Neural progenitor cell (in vitro differentiated cells): ENCODE results near the gene TMEM269. TPM values are rescaled to one million over a fixed set of nuclear protein-coding genes. Genes with fewer than 3 reads are reported as not detected.

Experiments used
- DNase-seq: peaks from one replicate; pipeline ENCODE4 v3.0.0-alpha.2; 2016; ENCODE audit warnings: low spot score
- H2AFZ ChIP-seq: fragments of 200-600 bp; sonication (generic); replicated peaks from 2 replicates; pipeline ENCODE4 v1.6.1; 2016; ENCODE audit warnings: antibody characterized with exemption
- H3F3A ChIP-seq: fragments of 200-600 bp; sonication (generic); 2 replicates; pipeline ENCODE4 v1.6.1; 2016; ENCODE audit warnings: antibody characterized with exemption, low read depth
- H3K27ac ChIP-seq: fragments of 200-600 bp; sonication (generic); 2 replicates; pipeline ENCODE4 v1.5.1; 2016; ENCODE audit warnings: mild to moderate bottlenecking
- H3K27me3 ChIP-seq: fragments of 200-600 bp; sonication (generic); 2 replicates; pipeline ENCODE4 v1.6.1; 2016; ENCODE audit warnings: mild to moderate bottlenecking, moderate library complexity
- H3K36me3 ChIP-seq: fragments of 200-600 bp; sonication (generic); 2 replicates; pipeline ENCODE4 v1.5.1; 2016
- H3K4me1 ChIP-seq: fragments of 200-600 bp; sonication (generic); 2 replicates; pipeline ENCODE4 v1.6.1; 2016; ENCODE audit warnings: mixed run types
- H3K4me2 ChIP-seq: fragments of 200-600 bp; sonication (generic); 2 replicates; pipeline ENCODE4 v1.6.1; 2016
- H3K4me3 ChIP-seq: fragments of 200-600 bp; sonication (generic); 2 replicates; pipeline ENCODE4 v1.5.1; 2016
- H3K79me2 ChIP-seq: fragments of 200-600 bp; sonication (generic); 2 replicates; pipeline ENCODE4 v1.6.1; 2016; ENCODE audit warnings: low read depth
- H3K9ac ChIP-seq: fragments of 200-600 bp; sonication (generic); 2 replicates; pipeline ENCODE4 v1.6.1; 2016
- H3K9me3 ChIP-seq: fragments of 200-600 bp; sonication (generic); 2 replicates; pipeline ENCODE4 v1.5.1; 2016; ENCODE audit warnings: low read depth
- H4K20me1 ChIP-seq: fragments of 200-600 bp; sonication (generic); 2 replicates; pipeline ENCODE4 v1.6.1; 2016; ENCODE audit warnings: low read depth
- H3K27ac Mint-ChIP-seq: 3 replicates; pipeline ENCODE4 v1.8.0; 2021; ENCODE audit warnings: mixed read lengths
- H3K27me3 Mint-ChIP-seq: 2 replicates; pipeline ENCODE4 v1.8.0; 2022; ENCODE audit warnings: low read depth, mild to moderate bottlenecking, inconsistent platforms, moderate library complexity, mixed read lengths; ENCODE audit not compliant: insufficient read depth
- H3K36me3 Mint-ChIP-seq: 3 replicates; pipeline ENCODE4 v1.8.0; 2021; ENCODE audit warnings: mixed read lengths
- H3K4me1 Mint-ChIP-seq: 3 replicates; pipeline ENCODE4 v1.8.0; 2021; ENCODE audit warnings: mixed read lengths
- H3K4me3 Mint-ChIP-seq: 3 replicates; pipeline ENCODE4 v1.8.0; 2021; ENCODE audit warnings: mild to moderate bottlenecking, moderate library complexity, mixed read lengths
- H3K9me3 Mint-ChIP-seq: 3 replicates; pipeline ENCODE4 v1.8.0; 2020; ENCODE audit warnings: mixed read lengths
- EZH2 ChIP-seq: fragments of 200-600 bp; sonication (generic); IDR thresholded peaks from 2 replicates; pipeline ENCODE4 v1.6.1; 2017; ENCODE audit warnings: antibody characterized with exemption, mild to moderate bottlenecking, moderate library complexity
- EZH2phosphoT487 ChIP-seq: fragments of 200-600 bp; sonication (generic); IDR thresholded peaks from 2 replicates; pipeline ENCODE4 v1.6.1; 2017; ENCODE audit warnings: antibody characterized with exemption
- total RNA-seq: library from RNA; depleted of rRNA; stranded (reverse); fragments of >200 nt; gene quantifications from 2 replicates; pipeline ENCODE4 v1.2.3, GENCODE V29; 2015; ENCODE audit warnings: low replicate concordance
- TF ChIP-seq, protein P1 (sequence below): fragments of 200-600 bp; sonication (generic); IDR thresholded peaks from 2 replicates; pipeline ENCODE4 v1.5.1; 2017; ENCODE audit warnings: antibody characterized with exemption, mild to moderate bottlenecking

TMEM269 gene
- total RNA-seq, 1 donor from 2014 or later, result 0.47 TPM

DNA sequence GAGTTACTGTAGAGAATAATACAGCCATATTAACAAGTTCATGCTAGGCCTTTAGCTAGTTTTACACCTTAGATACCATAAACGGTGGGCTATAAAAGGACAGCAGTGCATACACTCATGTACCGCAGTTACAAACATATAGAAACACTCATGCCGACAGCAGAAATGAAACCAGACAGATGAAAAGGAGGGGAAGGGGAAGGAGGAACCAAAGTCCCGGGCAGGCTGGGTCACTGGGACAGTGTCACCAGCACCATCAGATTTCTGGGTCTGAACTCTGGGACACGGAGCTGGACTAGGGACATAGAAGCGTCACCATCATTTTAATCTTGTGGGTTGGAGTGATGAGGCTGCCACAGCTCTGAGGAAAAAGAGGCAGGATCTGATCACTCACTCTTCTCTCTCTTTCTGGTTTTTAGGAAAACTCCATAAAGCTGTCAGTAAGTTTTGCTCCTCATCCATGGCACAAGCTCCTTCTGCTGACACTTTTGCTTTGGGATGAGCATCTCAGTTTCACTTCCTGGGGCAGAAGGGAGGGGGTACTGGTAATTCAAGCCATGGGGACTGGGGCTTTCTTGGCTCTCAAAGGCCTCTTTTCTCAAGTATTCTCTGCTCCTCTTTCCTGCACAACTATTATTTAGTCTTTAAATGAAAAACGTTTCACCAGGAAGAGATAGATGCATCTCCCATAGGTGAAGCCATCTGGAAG is 53.8 kb downstream of the TMEM269 start:
- no peak for DNase-seq
- Histone ChIP-seq H3K27me3 (no peaks in the 10 kb centered on the region), H3K4me3 (no peak overlapping the region), H3F3A (no peaks in the 10 kb centered on the region), H3K36me3 (no peaks in the 10 kb centered on the region), H3K27ac (no peak overlapping the region), H3K9me3 (no peaks in the 10 kb centered on the region), H2AFZ (no peak overlapping the region), H3K4me1 (no peaks in the 10 kb centered on the region), H3K79me2 (no peaks in the 10 kb centered on the region), H3K4me2 (no peak overlapping the region), H3K9ac (no peak overlapping the region), H4K20me1 (no peaks in the 10 kb centered on the region)
- Mint-ChIP-seq H3K4me3 (no peak overlapping the region), H3K27ac (no peak overlapping the region), H3K27me3 (peaks cover 6% of the 10 kb centered on the region), H3K36me3 (peaks cover 5% of the 10 kb centered on the region), H3K9me3 (no peaks in the 10 kb centered on the region), H3K4me1 (peaks cover 2% of the 10 kb centered on the region)
- TF ChIP-seq, protein P1, sequence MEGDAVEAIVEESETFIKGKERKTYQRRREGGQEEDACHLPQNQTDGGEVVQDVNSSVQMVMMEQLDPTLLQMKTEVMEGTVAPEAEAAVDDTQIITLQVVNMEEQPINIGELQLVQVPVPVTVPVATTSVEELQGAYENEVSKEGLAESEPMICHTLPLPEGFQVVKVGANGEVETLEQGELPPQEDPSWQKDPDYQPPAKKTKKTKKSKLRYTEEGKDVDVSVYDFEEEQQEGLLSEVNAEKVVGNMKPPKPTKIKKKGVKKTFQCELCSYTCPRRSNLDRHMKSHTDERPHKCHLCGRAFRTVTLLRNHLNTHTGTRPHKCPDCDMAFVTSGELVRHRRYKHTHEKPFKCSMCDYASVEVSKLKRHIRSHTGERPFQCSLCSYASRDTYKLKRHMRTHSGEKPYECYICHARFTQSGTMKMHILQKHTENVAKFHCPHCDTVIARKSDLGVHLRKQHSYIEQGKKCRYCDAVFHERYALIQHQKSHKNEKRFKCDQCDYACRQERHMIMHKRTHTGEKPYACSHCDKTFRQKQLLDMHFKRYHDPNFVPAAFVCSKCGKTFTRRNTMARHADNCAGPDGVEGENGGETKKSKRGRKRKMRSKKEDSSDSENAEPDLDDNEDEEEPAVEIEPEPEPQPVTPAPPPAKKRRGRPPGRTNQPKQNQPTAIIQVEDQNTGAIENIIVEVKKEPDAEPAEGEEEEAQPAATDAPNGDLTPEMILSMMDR, result no peak
- no peak for TF ChIP-seq EZH2phosphoT487
- no peak for TF ChIP-seq EZH2

- H3K27ac Mint-ChIP-seq, result no peak overlapping the region
- peaks cover 4% of the 10 kb centered on the region for H3K27me3 Mint-ChIP-seq
- TF ChIP-seq, protein P1, result no peak
- TF ChIP-seq EZH2phosphoT487 (no peak), EZH2 (no peak)
- Histone ChIP-seq H3K4me1 (no peaks in the 10 kb centered on the region), H3K27ac (no peak overlapping the region), H3K36me3 (no peaks in the 10 kb centered on the region), H3K79me2 (no peaks in the 10 kb centered on the region), H3K4me3 (no peak overlapping the region), H3F3A (peaks cover 12% of the 10 kb centered on the region), H3K27me3 (no peaks in the 10 kb centered on the region), H4K20me1 (no peaks in the 10 kb centered on the region), H3K9ac (no peak overlapping the region), H3K4me2 (no peak overlapping the region), H2AFZ (no peak overlapping the region), H3K9me3 (no peaks in the 10 kb centered on the region)
- DNase-seq, result no peak
- H3K4me3 Mint-ChIP-seq, result no peak overlapping the region
- H3K4me1 Mint-ChIP-seq, result peaks cover 2% of the 10 kb centered on the region
- H3K36me3 Mint-ChIP-seq, result peaks cover 5% of the 10 kb centered on the region
- no peaks in the 10 kb centered on the region for H3K9me3 Mint-ChIP-seq
These were observed 56.2 kb downstream of the TMEM269 start for GRCh38 chr1:42841010-42841409.

- TF ChIP-seq, protein P1, result no peak
- no peak for TF ChIP-seq EZH2phosphoT487
- no peak for TF ChIP-seq EZH2
- Histone ChIP-seq H3K27ac (no peak overlapping the region), H3K9ac (no peak overlapping the region), H2AFZ (no peak overlapping the region), H3K4me1 (no peaks in the 10 kb centered on the region), H3K4me3 (no peak overlapping the region), H3K4me2 (no peak overlapping the region), H3K36me3 (no peaks in the 10 kb centered on the region), H3K27me3 (no peaks in the 10 kb centered on the region), H3F3A (peaks cover 12% of the 10 kb centered on the region), H4K20me1 (no peaks in the 10 kb centered on the region), H3K9me3 (no peaks in the 10 kb centered on the region), H3K79me2 (no peaks in the 10 kb centered on the region)
- Mint-ChIP-seq H3K4me1 (no peaks in the 10 kb centered on the region), H3K27ac (peak overlapping the region; percentile 11), H3K27me3 (peaks cover 2% of the 10 kb centered on the region), H3K4me3 (no peak overlapping the region), H3K9me3 (no peaks in the 10 kb centered on the region), H3K36me3 (peaks cover 5% of the 10 kb centered on the region)
- no peak for DNase-seq
These were observed 56.8 kb downstream of the TMEM269 start for GRCh38 chr1:42841440-42842147.
